Mesodermal cell (in vitro differentiated cells): ENCODE results near the gene RRAS2.
"Not testable (repeated sequence)": the region's sequence is repeated elsewhere in the genome, so short reads cannot be mapped to it uniquely, and the experiment has no call there.

Experiments used
- H3K27ac ChIP-seq: 2 replicates; pipeline ENCODE4 v1.7.0; 2013; ENCODE audit warnings: mild to moderate bottlenecking, low read depth, low read length, moderate library complexity; ENCODE audit not compliant: severe bottlenecking
- H3K36me3 ChIP-seq: 2 replicates; pipeline ENCODE4 v1.7.1; 2013; ENCODE audit warnings: mild to moderate bottlenecking, low read length, moderate library complexity; ENCODE audit not compliant: control insufficient read depth, insufficient read depth
- H3K4me1 ChIP-seq: one replicate; pipeline ENCODE4 v1.7.1; 2013; ENCODE audit warnings: mild to moderate bottlenecking, low read length; ENCODE audit not compliant: insufficient read depth, control insufficient read depth, poor library complexity, severe bottlenecking
- H3K4me3 ChIP-seq: 2 replicates; pipeline ENCODE4 v1.7.0; 2013; ENCODE audit warnings: low read length, control low read depth, mild to moderate bottlenecking; ENCODE audit not compliant: insufficient read depth, poor library complexity, severe bottlenecking; ENCODE audit errors: extremely low read depth
- H3K9me3 ChIP-seq: 2 replicates; pipeline ENCODE4 v1.7.1; 2013; ENCODE audit warnings: mild to moderate bottlenecking, low read length, moderate library complexity; ENCODE audit not compliant: control insufficient read depth
- WGBS, 2 experiments: methylation state at CpG; one replicate each; pipeline ENCODE4 v1.1.5; 2013; ENCODE audit warnings: missing lambda C conversion rate in 2 of 2; ENCODE audit not compliant: insufficient coverage in 2 of 2; 5-methylcytosine and 5-hydroxymethylcytosine counted together

RRAS2 gene

DNA sequence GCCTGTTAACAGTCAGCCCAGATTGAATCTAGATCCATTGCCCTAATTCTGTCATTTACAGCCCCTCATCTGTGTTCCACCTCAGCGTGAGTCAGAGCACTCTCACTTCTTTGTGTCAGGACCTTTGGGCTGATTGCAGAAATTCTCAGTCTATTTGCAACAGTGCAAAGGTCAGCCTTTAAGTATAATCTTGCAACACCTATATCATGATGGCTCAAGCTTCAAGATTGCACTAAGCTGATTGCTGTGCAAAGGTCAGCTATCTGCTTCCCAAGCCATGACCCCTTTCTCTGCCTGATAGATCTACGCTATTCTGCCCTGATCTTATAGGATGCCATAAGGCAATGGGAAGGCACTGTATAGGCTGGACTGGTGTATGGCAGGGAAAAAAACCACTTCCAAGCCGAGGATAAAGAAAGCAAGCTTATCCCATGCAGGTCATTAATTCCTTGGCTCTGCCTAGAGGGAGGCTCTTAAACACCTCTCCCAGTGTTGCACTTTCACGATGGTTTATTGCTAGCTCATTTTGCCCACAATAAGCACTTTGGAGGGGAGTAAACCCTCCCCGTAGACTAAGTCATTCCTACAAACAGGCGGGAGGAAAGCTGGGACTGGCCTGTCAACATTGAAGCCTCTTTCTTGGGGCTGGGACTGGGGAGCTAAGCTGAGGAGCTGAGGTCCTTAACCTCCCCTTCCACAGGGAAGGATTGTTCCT, 100.6 kb downstream of the RRAS2 start:
- H3K27ac ChIP-seq = no peak overlapping the region
- peaks cover 3% of the 10 kb centered on the region for H3K36me3 ChIP-seq
- H3K4me1 ChIP-seq = no peaks in the 10 kb centered on the region

DNA sequence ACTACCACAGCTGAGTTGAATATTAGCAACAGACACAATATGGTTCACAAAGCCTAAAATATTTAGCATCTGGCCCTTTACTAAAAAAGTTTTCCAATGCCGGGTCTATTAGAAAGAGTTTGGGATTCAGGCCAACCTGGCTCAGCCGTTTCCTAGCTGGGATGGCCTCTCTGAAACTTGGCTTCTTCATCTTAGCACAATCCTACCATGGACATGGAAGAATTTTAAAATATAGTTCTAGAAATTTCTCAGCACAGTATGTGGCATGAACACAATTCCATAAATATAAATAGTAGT, 103.8 kb downstream of the RRAS2 start:
- no peaks in the 10 kb centered on the region for H3K4me1 ChIP-seq
- H3K36me3 ChIP-seq = no peaks in the 10 kb centered on the region
- no peaks in the 10 kb centered on the region for H3K9me3 ChIP-seq
- 50% methylated on average over 2 of the region's 2 CpGs; no CpG with 5 or more reads in 1 of the 2 experiments for WGBS, 2 experiments
- H3K4me3 ChIP-seq = no peak overlapping the region
- no peak overlapping the region for H3K27ac ChIP-seq

More for the DNA sequence above, 100.6 kb downstream of the RRAS2 start:
- 82 to 90% methylated on average over 4 of the region's 6 CpGs for WGBS, 2 experiments
- H3K4me3 ChIP-seq = no peak overlapping the region
- H3K9me3 ChIP-seq = no peaks in the 10 kb centered on the region

DNA sequence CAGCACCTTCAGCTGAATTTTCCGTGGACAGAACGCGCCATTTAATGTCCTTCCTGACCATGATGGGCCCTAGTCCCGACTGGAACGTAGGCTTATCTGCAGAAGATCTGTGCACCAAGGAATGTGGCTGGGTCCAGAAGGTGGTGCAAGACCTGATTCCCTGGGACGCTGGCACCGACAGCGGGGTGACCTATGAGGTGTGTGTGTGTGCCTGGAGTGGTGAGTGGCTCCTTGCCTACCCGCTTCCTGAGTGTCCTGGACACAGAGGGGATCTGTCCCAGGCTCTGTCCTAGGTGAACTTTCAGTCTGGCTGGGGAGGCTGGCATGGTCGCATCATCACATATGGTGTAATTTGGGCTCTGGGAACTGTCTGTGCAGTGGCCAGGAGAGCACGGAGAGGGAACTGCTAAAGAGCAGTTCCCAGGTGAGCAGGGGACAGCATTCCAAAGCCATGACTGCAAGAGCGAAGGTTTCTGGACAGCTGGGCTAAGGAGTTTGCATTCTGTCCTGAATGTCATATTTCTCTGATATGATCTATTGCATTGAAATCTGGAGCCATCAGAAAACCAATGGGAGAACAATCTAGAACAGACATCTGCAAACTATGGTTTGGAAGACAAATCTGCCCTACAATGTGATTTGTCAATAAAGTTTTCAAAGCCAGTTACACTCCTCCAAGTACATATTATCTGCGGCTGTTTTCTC, 104.3 kb downstream of the RRAS2 start:
- Histone ChIP-seq H3K4me3 (no peak overlapping the region), H3K27ac (no peak overlapping the region), H3K9me3 (no peaks in the 10 kb centered on the region), H3K4me1 (no peaks in the 10 kb centered on the region), H3K36me3 (no peaks in the 10 kb centered on the region)
- 93% methylated on average over 11 to 12 of the region's 13 CpGs for WGBS, 2 experiments

DNA sequence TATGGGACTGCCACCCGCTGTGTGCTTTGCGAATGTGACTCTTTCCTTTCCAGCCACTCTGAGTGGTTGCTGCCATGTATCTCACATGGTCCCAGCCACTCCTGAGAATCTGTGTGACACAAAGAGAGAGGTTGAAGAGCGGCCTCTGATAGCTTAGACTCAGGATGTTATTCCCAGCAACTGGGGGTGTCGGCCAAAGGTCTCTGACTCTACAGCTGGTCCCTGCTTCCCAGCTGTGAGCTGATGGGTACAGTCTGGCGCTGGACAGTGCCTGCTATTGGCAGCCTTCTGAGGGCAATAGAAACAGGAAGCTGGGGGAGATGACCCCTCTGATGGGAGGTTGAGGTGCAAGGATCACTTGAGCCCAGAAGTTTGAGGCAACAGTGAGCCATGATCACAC, 105.1 kb downstream of the RRAS2 start:
- no peak overlapping the region for H3K27ac ChIP-seq
- no peak overlapping the region for H3K4me3 ChIP-seq
- H3K9me3 ChIP-seq = no peaks in the 10 kb centered on the region
- no peaks in the 10 kb centered on the region for H3K36me3 ChIP-seq
- no peaks in the 10 kb centered on the region for H3K4me1 ChIP-seq
- WGBS, 2 experiments = 94 to 98% methylated on average over 4 to 5 of the region's 5 CpGs

DNA sequence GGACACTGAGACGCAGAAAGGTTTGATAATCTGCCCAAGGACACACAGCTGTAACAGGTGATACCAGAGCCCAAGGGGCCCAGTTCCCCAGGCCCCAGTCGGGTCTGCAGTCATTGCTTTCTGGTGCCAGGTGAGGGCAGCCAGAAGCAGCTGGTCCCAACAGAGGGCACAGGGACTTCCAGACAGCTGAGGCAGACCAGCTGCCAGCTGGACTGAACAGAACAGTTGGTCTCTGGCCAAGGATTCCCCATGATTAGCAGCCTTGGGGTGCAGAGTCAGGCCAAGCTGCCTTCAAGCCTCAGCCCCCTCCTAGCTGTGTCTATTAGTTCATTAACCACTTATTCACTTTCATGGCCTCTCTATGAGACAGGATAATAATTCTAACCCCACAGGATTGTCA, 105.6 kb downstream of the RRAS2 start:
- 85 to 97% methylated on average over 2 of the region's 2 CpGs for WGBS, 2 experiments
- no peak overlapping the region for H3K27ac ChIP-seq
- H3K4me3 ChIP-seq = no peak overlapping the region
- H3K4me1 ChIP-seq = no peaks in the 10 kb centered on the region
- no peaks in the 10 kb centered on the region for H3K9me3 ChIP-seq
- H3K36me3 ChIP-seq = no peaks in the 10 kb centered on the region

DNA sequence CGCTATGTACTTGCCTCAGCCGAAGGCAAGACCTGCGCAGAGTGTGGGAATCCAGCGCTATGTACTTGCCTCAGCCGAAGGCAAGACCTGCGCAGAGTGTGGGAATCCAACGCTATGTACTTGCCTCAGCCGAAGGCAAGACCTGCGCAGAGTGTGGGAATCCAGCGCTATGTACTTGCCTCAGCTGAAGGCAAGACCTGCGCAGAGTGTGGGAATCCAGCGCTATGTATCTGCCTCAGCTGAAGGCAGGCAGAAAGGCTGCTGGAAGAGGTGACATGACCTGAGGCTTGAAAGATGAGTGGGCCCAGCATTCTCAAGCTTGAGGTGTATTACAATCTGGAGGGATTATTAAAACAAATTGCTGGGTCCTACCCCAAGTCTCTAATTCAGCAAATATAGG, 106.5 kb downstream of the RRAS2 start:
- not testable (repeated sequence) for H3K4me1 ChIP-seq, H3K9me3 ChIP-seq, H3K27ac ChIP-seq, H3K36me3 ChIP-seq, H3K4me3 ChIP-seq
- WGBS, 2 experiments = 98 to 100% methylated on average over 6 to 8 of the region's 12 CpGs

DNA sequence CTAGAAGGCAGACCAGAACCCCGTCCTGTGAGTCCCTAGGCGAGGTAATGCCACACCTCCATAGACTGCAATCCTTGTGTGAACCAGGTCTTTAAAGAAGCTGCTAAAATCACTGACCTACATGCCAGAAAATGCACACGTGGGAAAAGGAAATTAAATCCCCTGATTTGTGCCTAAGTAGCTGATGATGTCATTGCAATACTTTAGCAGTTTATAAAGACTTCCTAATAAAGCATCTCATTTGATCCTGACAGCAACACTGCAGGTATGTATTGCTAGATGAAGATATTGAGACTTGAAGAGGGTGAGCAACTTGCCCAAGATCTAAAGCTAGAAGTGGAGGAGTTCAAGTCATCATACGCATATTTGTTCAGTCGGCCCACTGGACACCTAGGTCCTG, 107.2 kb downstream of the RRAS2 start:
- Histone ChIP-seq H3K4me3 (no peak overlapping the region), H3K9me3 (no peaks in the 10 kb centered on the region), H3K36me3 (no peaks in the 10 kb centered on the region), H3K4me1 (no peaks in the 10 kb centered on the region), H3K27ac (no peak overlapping the region)
- 93 to 97% methylated on average over 4 to 5 of the region's 5 CpGs for WGBS, 2 experiments

DNA sequence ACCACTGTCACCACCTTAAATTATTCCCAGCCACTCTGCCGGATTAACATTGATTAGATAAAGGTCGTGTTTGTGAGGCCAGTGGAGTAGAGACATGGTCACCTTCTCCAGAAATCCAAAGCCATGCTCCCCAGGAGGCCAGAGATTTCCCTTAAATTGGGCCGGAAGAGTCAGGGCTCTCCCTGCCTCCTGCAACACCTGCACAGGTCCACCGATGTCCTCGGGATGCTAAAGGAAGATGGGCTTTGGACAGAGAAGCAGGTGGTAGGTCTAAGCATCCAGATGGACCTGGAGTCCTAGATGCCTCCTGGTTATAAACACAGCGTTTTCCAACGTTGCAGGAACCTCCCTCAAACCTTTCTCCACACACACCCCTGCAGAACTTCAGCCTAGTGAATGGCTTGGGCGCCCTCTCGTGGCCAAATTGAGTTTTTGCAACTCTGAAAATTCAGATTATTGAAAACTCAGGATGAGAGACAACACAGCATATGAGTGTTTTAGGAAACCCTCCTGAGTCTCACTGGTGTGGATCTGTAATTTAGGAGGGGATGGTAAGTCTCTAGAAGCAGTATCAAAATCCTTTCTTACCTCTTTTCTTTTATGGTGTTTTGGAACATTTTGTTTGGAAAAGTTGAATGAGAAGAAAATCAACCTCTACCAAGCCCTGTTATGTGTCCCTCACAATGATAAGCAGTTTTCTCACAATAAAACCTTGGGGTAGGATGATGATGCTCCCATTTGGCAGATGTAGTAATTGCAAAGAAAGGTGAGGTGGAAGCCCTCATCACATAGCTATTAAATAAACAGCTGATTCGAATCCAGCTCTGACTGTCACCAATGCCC, 109.6 kb downstream of the RRAS2 start:
- WGBS, 2 experiments = 41 to 49% methylated on average over 5 of the region's 10 CpGs

DNA sequence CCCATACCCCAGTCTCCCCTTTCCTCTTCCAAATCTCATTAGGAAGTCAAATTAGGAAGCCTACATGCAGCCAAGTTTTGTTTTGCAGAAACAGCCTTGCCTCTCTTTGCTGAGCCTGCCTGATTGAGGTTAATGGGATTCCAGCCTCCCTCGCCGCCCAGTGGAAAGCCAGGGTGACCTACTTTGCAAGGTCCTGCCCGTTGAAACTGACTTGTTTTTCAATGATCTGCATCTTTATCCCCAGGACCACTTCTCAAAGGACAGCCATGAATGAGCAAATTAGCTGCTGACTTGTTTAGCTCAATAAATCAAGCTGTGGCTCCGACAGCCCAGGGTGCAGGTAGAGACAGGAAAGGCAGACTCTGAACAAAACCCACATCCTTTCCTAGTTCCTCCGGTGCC, 110.4 kb downstream of the RRAS2 start:
- WGBS, 2 experiments = 29 to 37% methylated on average over 4 to 5 of the region's 5 CpGs
- Histone ChIP-seq H3K4me1 (peaks cover 2% of the 10 kb centered on the region), H3K27ac (no peak overlapping the region), H3K36me3 (no peaks in the 10 kb centered on the region), H3K4me3 (no peak overlapping the region), H3K9me3 (no peaks in the 10 kb centered on the region)

More for the DNA sequence above, 109.6 kb downstream of the RRAS2 start:
- Histone ChIP-seq H3K36me3 (no peaks in the 10 kb centered on the region), H3K9me3 (no peaks in the 10 kb centered on the region), H3K4me3 (no peak overlapping the region), H3K27ac (no peak overlapping the region), H3K4me1 (peaks cover 2% of the 10 kb centered on the region)

DNA sequence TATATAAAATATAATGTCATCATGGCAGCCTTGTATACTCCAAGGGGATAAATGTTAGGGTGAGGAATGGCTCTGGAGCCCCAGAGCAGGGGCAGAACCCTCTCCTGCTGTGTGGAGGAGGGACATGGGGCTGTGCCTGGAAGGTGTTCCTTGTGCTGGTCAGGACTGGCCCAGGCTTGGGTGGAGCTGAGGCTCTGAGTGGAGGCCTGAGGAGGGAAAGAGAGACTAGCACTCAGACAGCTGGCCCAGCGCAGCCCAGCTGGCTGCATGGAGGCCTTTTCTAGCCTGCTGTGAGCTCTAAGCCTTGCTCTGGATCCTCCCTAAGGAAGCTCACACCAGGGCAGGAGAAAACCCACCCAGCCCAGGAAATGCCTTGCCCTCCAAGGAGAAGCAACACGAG, 113.5 kb downstream of the RRAS2 start:
- H3K4me1 ChIP-seq = peaks cover 2% of the 10 kb centered on the region
- no peaks in the 10 kb centered on the region for H3K36me3 ChIP-seq
- no peaks in the 10 kb centered on the region for H3K9me3 ChIP-seq
- no peak overlapping the region for H3K4me3 ChIP-seq
- 70 to 83% methylated on average over 1 to 2 of the region's 2 CpGs for WGBS, 2 experiments
- no peak overlapping the region for H3K27ac ChIP-seq
